GM12864 (cell line): ENCODE data around the gene SEC24D.
"Not testable (repeated sequence)": the region's sequence is repeated elsewhere in the genome, so short reads cannot be mapped to it uniquely, and the experiment has no call there.

Experiments used
- DNase-seq: peaks from one replicate; pipeline ENCODE4 v3.0.0-alpha.2; 2011; ENCODE audit warnings: low read depth
- H3K4me3 ChIP-seq: 2 replicates; pipeline ENCODE4 v1.5.1; 2011; ENCODE audit warnings: mild to moderate bottlenecking, low read depth, low read length, control low read depth
- CTCF ChIP-seq: IDR thresholded peaks from 2 replicates; pipeline ENCODE4 v1.5.1; 2011; ENCODE audit warnings: low read depth, mild to moderate bottlenecking, moderate library complexity, low read length, control low read depth, inconsistent platforms; ENCODE audit errors: missing control alignments

Gene SEC24D

DNA sequence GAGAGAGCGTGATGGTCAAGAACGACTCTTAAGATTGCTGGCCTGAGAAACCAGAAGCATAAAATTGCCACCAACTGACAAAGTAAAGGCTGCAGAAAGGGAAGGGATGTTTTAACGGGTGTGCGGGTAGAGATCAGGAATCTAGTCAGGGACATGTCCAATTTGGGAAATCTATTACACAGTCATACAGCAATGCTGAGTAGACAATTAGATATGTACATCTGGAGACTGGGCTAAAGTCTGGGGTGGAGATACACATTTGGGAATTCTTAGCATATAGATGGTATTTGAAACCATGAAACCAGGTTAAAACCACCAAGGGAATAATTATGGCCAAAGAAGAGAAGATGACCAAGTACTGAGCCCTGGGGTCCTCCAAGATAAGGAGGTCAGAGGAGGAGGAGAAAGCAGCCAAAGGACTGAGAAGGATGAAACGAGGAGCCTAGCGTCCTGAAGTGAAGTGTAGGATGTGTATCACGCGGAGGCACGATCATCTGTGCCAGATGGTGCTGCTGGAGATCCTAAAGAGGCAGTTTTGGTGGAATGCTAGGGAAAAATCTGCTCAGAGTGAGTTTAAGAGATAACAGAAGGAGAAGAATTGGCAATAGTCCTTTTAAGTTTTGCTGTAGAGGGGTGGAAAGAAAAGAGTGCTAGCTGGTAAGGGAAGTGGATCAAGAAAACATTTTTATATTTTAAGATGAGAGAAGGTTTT lies 36.5 kb downstream of the SEC24D start:
- TF ChIP-seq CTCF, result no peak
- H3K4me3 ChIP-seq, result no peak overlapping the region
- no peak for DNase-seq

DNA sequence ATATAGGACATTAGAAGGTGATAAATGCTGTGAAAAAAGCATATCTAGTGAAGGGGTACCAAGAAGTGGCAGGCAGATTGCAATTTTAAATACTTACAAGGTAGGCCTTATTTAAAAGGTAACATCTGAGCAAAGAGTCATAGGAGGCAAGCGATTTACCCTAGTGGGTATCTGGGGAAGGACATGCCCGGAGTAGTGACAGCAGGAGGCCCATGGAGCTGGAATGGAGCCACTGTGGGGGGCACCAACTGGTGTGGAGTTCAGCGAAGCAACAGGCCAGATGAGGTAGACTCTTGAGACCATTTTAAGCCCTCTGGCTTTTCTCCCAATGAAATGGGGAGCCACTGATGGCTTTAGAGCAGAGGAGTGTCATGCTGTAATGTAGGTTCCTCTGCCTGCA lies 37.3 kb downstream of the SEC24D start:
- no peak for DNase-seq
- H3K4me3 ChIP-seq, result no peak overlapping the region
- peak; percentile 14 for TF ChIP-seq CTCF

DNA sequence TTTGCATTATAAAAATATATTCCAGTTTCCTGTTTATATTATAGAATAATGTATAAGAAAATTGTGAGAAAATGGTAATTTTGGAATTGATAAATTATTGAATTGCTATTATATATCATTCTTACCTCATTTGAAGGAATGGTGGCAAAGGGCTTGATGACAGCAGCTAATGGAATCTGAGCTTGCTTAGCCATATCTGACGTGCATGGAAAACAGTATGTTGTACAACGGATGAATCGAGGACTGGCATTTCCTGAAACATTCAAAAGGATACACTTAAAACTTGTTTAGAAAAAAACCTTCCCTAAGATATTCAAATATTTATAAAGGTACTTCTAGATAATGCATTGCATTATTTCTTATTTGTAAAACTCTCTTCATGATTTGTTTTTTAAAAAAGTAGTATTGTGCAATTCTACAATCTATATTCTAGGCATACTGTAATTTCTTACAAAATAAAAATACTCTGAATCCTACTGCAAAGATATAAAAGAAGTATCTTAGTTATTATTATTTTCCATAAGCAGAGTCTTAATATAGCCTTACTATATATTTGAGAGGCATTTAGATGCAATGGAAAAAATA lies 38.3 kb downstream of the SEC24D start:
- no peak for TF ChIP-seq CTCF
- no peak for DNase-seq
- no peak overlapping the region for H3K4me3 ChIP-seq

DNA sequence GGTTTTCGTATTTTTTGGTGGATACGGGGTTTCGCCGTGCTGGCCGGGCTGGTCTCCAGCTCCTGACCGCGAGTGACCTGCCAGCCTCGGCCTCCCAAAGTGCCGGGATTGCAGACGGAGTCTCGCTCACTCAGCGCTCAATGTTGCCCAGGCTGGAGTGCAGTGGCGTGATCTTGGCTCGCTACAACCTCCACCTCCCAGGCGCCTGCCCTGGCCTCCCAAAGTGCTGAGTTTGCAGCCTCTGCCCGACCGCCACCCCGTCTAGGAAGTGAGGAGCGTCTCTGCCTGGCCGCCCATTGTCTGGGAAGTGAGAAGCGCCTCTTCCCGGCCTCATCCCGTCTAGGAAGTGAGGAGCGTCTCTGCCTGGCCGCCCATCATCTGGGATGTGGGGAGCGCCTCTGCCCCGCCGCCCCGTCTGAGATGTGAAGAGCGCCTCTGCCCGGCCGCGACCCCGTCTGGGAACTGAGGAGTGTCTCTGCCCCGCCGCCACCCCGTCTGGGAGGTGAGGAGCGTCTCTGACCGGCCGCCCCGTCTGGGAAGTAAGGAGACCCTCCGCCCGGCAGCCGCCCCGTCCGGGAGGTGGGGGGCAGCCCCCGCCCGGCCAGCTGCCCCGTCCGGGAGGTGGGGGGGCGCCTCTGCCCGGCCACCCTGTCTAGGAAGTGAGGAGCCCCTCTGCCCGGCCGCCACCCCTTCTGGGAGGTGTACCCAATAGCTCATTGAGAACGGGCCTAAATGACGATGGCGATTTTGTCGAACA lies 44.1 kb downstream of the SEC24D start:
- not testable (repeated sequence) for H3K4me3 ChIP-seq, DNase-seq

- DNase-seq, result no peak
- no peak for TF ChIP-seq CTCF
These were observed 45.4 kb downstream of the SEC24D start for GRCh38 chr4:118790544-118790943.

DNA sequence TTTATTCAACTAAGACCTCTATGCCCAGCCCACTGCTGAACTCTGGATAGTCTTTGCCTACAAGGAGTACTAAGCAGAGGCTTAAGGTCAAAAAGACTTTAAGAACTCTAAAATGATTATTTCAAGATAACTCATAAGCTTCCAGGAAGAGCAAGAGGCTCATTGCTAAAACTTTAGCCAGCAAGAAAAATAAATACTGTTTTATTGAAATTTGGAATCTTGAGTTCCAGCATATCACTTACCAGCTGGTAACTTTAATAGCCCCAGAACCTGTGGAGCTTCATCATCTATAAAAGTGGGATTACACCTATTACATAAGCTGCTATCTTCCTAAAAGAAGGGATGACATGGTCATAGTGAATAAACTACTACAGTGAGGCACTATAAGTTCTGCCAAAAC lies 47.0 kb downstream of the SEC24D start:
- DNase-seq, result no peak
- H3K4me3 ChIP-seq, result no peak overlapping the region
- TF ChIP-seq CTCF, result no peak

More at GRCh38 chr4:118790544-118790943, 45.4 kb downstream of the SEC24D start:
- H3K4me3 ChIP-seq, result no peak overlapping the region

DNA sequence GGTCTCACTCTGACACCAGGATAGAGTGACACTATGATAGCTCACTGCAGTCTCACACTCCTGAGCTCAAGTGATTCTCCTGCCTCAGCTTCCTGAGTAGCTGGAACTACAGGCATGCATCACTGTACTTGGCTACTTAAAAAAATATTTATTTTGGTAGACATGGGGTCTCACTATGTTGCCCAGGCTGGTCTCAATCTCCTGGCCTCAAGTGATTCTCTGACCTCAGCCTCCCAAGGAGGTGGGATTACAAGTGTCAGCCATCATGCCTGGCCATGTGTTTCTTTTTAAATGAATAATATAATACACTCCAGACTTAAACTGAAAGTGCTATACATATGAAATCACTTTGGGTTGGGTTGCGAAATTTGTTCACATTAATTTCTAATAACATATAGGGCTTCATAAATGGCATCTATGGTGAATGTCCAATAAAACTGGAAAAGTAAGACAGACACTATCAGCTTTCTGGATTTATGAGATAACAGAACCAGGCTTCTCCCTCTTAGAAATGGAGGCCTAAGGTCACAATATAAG lies 48.0 kb downstream of the SEC24D start:
- H3K4me3 ChIP-seq, result no peak overlapping the region
- no peak for DNase-seq

More for the DNA sequence above, 48.0 kb downstream of the SEC24D start:
- no peak for TF ChIP-seq CTCF
